GM12878 (cell line): ENCODE results near the gene MAGI2. TPM values are rescaled to one million over a fixed set of nuclear protein-coding genes. Genes with fewer than 3 reads are reported as not detected.

Source experiments
- ATAC-seq: fragments of 200-7000 bp; cut with Tn5 transposase; 3 replicates; pipeline ENCODE4 v1.9.1; 2020; ENCODE audit warnings: mild to moderate bottlenecking, moderate library complexity
- BruUV-seq: library from RNA; stranded (reverse); fragments of 400-500 nt; replicated peaks from 2 replicates; lab custom pipeline; 2021; lab: Mats Ljungman, UMichigan
- CTCF ChIA-PET: fragments of 300-600 bp; sonication (Branson Sonifier 250); formaldehyde crosslinking; extraction: SDS; loops from one replicate; lab custom pipeline; 2021; ENCODE audit warnings: inconsistent platforms; lab: Yijun Ruan, JAX
- POLR2A ChIA-PET: fragments of 350-600 bp; formaldehyde crosslinking; extraction: SDS; loops from one replicate; lab custom pipeline; 2021; ENCODE audit warnings: inconsistent platforms; lab: Charles Lee
- RAD21 ChIA-PET: fragments of 300-600 bp; sonication (Branson Sonifier 250); formaldehyde crosslinking; loops from one replicate; lab custom pipeline; 2023; ENCODE audit warnings: antibody characterized with exemption; ENCODE audit not compliant: unreplicated experiment; lab: Charles Lee
- SMC1A ChIA-PET: fragments of 300-600 bp; sonication (Branson Sonifier 250); formaldehyde crosslinking; loops from one replicate; lab custom pipeline; 2023; ENCODE audit not compliant: unreplicated experiment, uncharacterized antibody; lab: Charles Lee
- DNase-seq: peaks from one replicate; pipeline ENCODE4 v3.0.0-alpha.2; 2011; ENCODE audit warnings: low read depth, low spot score
- FAIRE-seq: peaks from 3 replicates; lab custom pipeline; 2011; peaks lifted over from hg19 to GRCh38; lab: Jason Lieb, UNC
- H2AFZ ChIP-seq: 2 replicates; pipeline ENCODE4 v1.6.0; 2011; ENCODE audit warnings: low read depth, low read length, control low read depth; ENCODE audit not compliant: control insufficient read depth
- H3K27ac ChIP-seq: 2 replicates; pipeline ENCODE4 v1.5.1; 2011; ENCODE audit warnings: control low read depth; ENCODE audit not compliant: control insufficient read depth, insufficient read depth
- H3K27me3 ChIP-seq, 2 experiments: replicated peaks in 1 of 2; 2 replicates each; pipeline versions ENCODE4 v1.6.0 to v1.6.1; 2011; ENCODE audit warnings: low read length in 1 of 2; ENCODE audit not compliant: control insufficient read depth in 2 of 2, insufficient read depth in 2 of 2
- H3K36me3 ChIP-seq, 2 experiments: 2 replicates each; pipeline ENCODE4 v1.5.1; 2011; ENCODE audit warnings: low read length in 1 of 2; ENCODE audit not compliant: control insufficient read depth in 2 of 2, insufficient read depth in 2 of 2
- H3K4me1 ChIP-seq: 2 replicates; pipeline ENCODE4 v1.6.1; 2011; ENCODE audit warnings: mild to moderate bottlenecking, low read length, moderate library complexity, mixed read lengths; ENCODE audit not compliant: control insufficient read depth, insufficient read depth
- H3K4me2 ChIP-seq: 2 replicates; pipeline ENCODE4 v1.6.0; 2011; ENCODE audit warnings: control low read depth; ENCODE audit not compliant: control insufficient read depth, insufficient read depth
- H3K4me3 ChIP-seq: fragments of 200-600 bp; sonication (generic); 2 replicates; pipeline ENCODE4 v1.5.1; 2016
- H3K79me2 ChIP-seq: 2 replicates; pipeline ENCODE4 v1.6.0; 2011; ENCODE audit warnings: low read length; ENCODE audit not compliant: control insufficient read depth, insufficient read depth
- H3K9ac ChIP-seq: 2 replicates; pipeline ENCODE4 v1.8.0; 2011; ENCODE audit warnings: low read length, control low read depth, mixed read lengths; ENCODE audit not compliant: control insufficient read depth, insufficient read depth
- H3K9me3 ChIP-seq: replicated peaks from 3 replicates; pipeline ENCODE4 v1.5.1; 2011; ENCODE audit warnings: mild to moderate bottlenecking, low read length; ENCODE audit not compliant: control insufficient read depth, insufficient read depth
- H4K20me1 ChIP-seq: 2 replicates; pipeline ENCODE4 v1.6.0; 2011; ENCODE audit not compliant: control insufficient read depth, insufficient read depth
- BRCA1 ChIP-seq: IDR thresholded peaks from 2 replicates; pipeline ENCODE4 v1.6.1; 2011; ENCODE audit warnings: low read depth, low read length, improper control_type of control experiment
- EED ChIP-seq: sonication (generic); IDR thresholded peaks from 2 replicates; pipeline ENCODE4 v1.6.1; 2016; ENCODE audit warnings: antibody characterized with exemption, low read depth
- EGR1 ChIP-seq, 2 experiments: IDR thresholded peaks; 1 replicate in 1 of 2; 2 replicates in 1 of 2; pipeline ENCODE4 v1.6.1; 2011 to 2012; ENCODE audit warnings: low read depth in 2 of 2, low read length in 2 of 2, borderline replicate concordance in 1 of 2, mild to moderate bottlenecking in 1 of 2, moderate library complexity in 1 of 2
- ESRRA ChIP-seq: IDR thresholded peaks from 2 replicates; pipeline ENCODE4 v1.6.1; 2012; ENCODE audit warnings: mild to moderate bottlenecking, low read length, improper control_type of control experiment
- HCFC1 ChIP-seq: fragments of 150-350 bp; IDR thresholded peaks from 2 replicates; pipeline ENCODE4 v1.6.1; 2014; ENCODE audit warnings: low read length
- HDGF ChIP-seq: fragments of 450-650 bp; IDR thresholded peaks from 2 replicates; pipeline ENCODE4 v1.6.1; 2016; ENCODE audit warnings: antibody characterized with exemption
- MTA2 ChIP-seq: fragments of 450-650 bp; IDR thresholded peaks from 2 replicates; pipeline ENCODE4 v1.6.1; 2016; ENCODE audit warnings: low read depth, mild to moderate bottlenecking, moderate library complexity
- PKNOX1 ChIP-seq: fragments of 450-650 bp; IDR thresholded peaks from 2 replicates; pipeline ENCODE4 v1.6.1; 2016; ENCODE audit warnings: mild to moderate bottlenecking
- SIN3A ChIP-seq: IDR thresholded peaks from 2 replicates; pipeline ENCODE4 v1.6.1; 2012; ENCODE audit warnings: low read depth, low read length, improper control_type of control experiment
- SMARCA5 ChIP-seq: fragments of 450-650 bp; IDR thresholded peaks from 2 replicates; pipeline ENCODE4 v1.6.1; 2017; ENCODE audit warnings: mild to moderate bottlenecking
- SMC3 ChIP-seq: IDR thresholded peaks from 2 replicates; pipeline ENCODE4 v1.6.1; 2011; ENCODE audit warnings: low read length, improper control_type of control experiment, borderline replicate concordance
- SREBF1 ChIP-seq: IDR thresholded peaks from 2 replicates; pipeline ENCODE4 v1.6.1; 2012; ENCODE audit warnings: mild to moderate bottlenecking, low read length
- TCF3 ChIP-seq: IDR thresholded peaks from 2 replicates; pipeline ENCODE4 v1.6.1; 2012; ENCODE audit warnings: low read depth, mild to moderate bottlenecking, low read length, borderline replicate concordance; ENCODE audit not compliant: insufficient read depth
- WRNIP1 ChIP-seq: IDR thresholded peaks from 2 replicates; pipeline ENCODE4 v1.6.1; 2011; ENCODE audit warnings: low read depth, low read length, improper control_type of control experiment, borderline replicate concordance
- ZNF592 ChIP-seq: fragments of 450-650 bp; IDR thresholded peaks from 2 replicates; pipeline ENCODE4 v1.6.1; 2017; ENCODE audit warnings: mild to moderate bottlenecking, moderate library complexity
- ZZZ3 ChIP-seq: IDR thresholded peaks from 2 replicates; pipeline ENCODE4 v1.6.1; 2011; ENCODE audit warnings: low read depth; ENCODE audit not compliant: control insufficient read depth, insufficient read length
- WGBS: methylation state at CpG from one replicate; pipeline ENCODE4 v1.1.6; 2016; ENCODE audit warnings: low lambda C conversion rate; ENCODE audit not compliant: insufficient replicate concordance, insufficient coverage; ENCODE audit errors: missing lambda C conversion rate; 5-methylcytosine and 5-hydroxymethylcytosine counted together
- in situ Hi-C: fragments of 300-500 bp; cut with MboI; formaldehyde crosslinking; loops from 9 replicates; pipeline ENCODE4 v1.14.3; 2018; ENCODE audit warnings: mixed read lengths
- intact Hi-C: fragments of 100-400 bp; cut with micrococcal nuclease; formaldehyde crosslinking; loops from one replicate; pipeline ENCODE4 v1.14.2; 2022; ENCODE audit not compliant: unreplicated experiment
- polyA plus RNA-seq, 11 experiments: library from polyadenylated mRNA; depleted of rRNA in 4 of 11; unstranded in 6 of 11; stranded (reverse) in 5 of 11; fragments of >200 nt; fragmentation: Nextera tagmentation in 4 of 11; fragmentation: Illumina TruSeq in 1 of 11; extraction: Ambion mirVana in 4 of 11; extraction: Trizol in 1 of 11; gene quantifications; 1 replicate in 1 of 11; 2 replicates in 10 of 11; pipeline versions ENCODE4 v1.2.1 to v1.2.3, GENCODE V29; 2011 to 2016; ENCODE audit warnings: inconsistent platforms in 2 of 11, missing spikeins in 2 of 11, low read depth in 1 of 11
- total RNA-seq, 4 experiments: library from RNA; depleted of rRNA in 3 of 4; stranded (reverse); fragments of >200 nt in 3 of 4; fragmentation: Illumina TruSeq in 1 of 4; extraction: Trizol in 1 of 4; gene quantifications; 2 replicates each; pipeline versions ENCODE4 v1.2.1 to v1.2.3, GENCODE V29; 2013 to 2021
- TF ChIP-seq, protein P1 (sequence below): fragments of 150-350 bp; IDR thresholded peaks from 2 replicates; pipeline ENCODE4 v1.6.1; 2014; ENCODE audit warnings: mild to moderate bottlenecking, low read depth, low read length

The MAGI2 gene
- total and polyA plus RNA-seq, 10 of the 15 experiments (the other 5 are each of a cell fraction or from before 2014, with no cell fraction given): 0.01 to 0.31 (median 0.05) TPM; not detected in 2

DNA sequence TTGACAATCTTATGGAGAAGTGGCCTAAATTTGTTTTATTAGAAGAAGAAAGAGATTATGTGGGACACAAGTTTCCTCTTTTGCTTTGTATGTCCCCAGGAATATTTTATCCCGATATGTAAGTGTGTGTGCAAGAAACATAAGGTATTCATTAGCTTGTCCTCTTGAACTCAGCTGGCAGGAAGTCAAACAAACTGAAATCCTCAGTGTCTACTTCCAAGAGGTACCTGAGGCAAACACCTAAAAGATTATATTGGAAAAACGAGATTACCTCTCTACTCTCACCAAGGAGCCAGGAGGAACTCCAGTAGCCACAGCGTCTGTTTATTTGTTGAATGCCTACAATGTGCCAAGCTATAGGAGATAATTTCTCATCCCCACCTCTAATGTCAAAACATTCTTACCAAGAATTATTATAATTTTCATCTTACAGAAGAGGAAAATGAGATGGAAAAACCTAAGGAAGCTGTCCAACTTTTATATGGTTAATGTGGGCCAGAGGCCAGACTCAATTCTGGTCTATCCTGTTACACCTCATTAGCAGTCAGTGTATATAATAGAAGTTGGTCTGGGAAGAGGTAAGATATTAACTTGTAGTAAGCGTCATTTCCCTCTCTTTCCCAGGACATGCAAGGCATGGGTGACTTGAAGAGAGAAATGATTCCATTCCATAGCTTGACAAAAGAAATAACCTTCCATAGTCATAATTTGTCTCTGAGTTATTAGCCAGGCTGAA, 692.7 kb downstream of the MAGI2 start:
- in situ Hi-C loops (no loop called here), intact Hi-C loops (no loop called here)
- Histone ChIP-seq H3K4me2 (no peak overlapping the region), H3K4me1 (no peaks in the 10 kb centered on the region), H3K36me3 (no peaks in the 10 kb centered on the region), H3K27ac (no peak overlapping the region), H2AFZ (no peak overlapping the region), H3K4me3 (no peak overlapping the region), H3K9me3 (no peaks in the 10 kb centered on the region), H3K27me3 (no peaks in the 10 kb centered on the region), H3K79me2 (no peaks in the 10 kb centered on the region), H3K9ac (no peak overlapping the region), H4K20me1 (no peaks in the 10 kb centered on the region)
- RAD21 ChIA-PET: no interaction called here
- SMC1A ChIA-PET: interaction anchor here (0.6 kb wide), 1 partner anchor 458 kb away, joined by 3 read pairs; no protein-coding TSS in a partner anchor
- FAIRE-seq (no peak), DNase-seq (no peak), ATAC-seq (no peak)
- POLR2A ChIA-PET: no interaction called here
- WGBS: 24% methylated on average over 4 of the region's 4 CpGs
- CTCF ChIA-PET: no interaction called here
- BruUV-seq: no TSS peak
- TF ChIP-seq MTA2 (no peak), SREBF1 (no peak), EGR1 (IDR thresholded peaks at IDR 0.05; ENCODE audit: borderline replicate concordance in 1 of 2, low read depth in 2 of 2, low read length in 2 of 2) (no peak), SIN3A (no peak), PKNOX1 (no peak), HCFC1 (no peak), HDGF (no peak), SMARCA5 (no peak), EED (no peak), ZZZ3 (no peak), WRNIP1 (no peak), SMC3 (no peak), BRCA1 (no peak), ZNF592 (no peak), TCF3 (no peak), ESRRA (no peak)
- TF ChIP-seq, protein P1, sequence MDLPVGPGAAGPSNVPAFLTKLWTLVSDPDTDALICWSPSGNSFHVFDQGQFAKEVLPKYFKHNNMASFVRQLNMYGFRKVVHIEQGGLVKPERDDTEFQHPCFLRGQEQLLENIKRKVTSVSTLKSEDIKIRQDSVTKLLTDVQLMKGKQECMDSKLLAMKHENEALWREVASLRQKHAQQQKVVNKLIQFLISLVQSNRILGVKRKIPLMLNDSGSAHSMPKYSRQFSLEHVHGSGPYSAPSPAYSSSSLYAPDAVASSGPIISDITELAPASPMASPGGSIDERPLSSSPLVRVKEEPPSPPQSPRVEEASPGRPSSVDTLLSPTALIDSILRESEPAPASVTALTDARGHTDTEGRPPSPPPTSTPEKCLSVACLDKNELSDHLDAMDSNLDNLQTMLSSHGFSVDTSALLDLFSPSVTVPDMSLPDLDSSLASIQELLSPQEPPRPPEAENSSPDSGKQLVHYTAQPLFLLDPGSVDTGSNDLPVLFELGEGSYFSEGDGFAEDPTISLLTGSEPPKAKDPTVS: no peak
